Pancreas (tissue), 10 donors: ENCODE results near the gene RAMP3. TPM values are rescaled to one million over a fixed set of nuclear protein-coding genes. Genes with fewer than 3 reads are reported as not detected.
A peak's percentile ranks its signal among the peaks of the same experiment; 100 is the strongest.

ENCODE experiments used
- ATAC-seq, 4 donors: fragments of 200-7000 bp; cut with Tn5 transposase; one replicate each; pipeline versions ENCODE4 v1.8.0 to v1.9.1; 2020; ENCODE audit warnings: mild to moderate bottlenecking in 4 of 4, moderate library complexity in 4 of 4
- DNase-seq, 6 donors: peaks; one replicate each; pipeline ENCODE4 v3.0.0-alpha.2; 2020
- FAIRE-seq: peaks from 2 replicates; lab custom pipeline; 2012; peaks lifted over from hg19 to GRCh38; lab: Jason Lieb, UNC
- H3K27ac ChIP-seq, 4 donors: fragments of 200-600 bp; sonication (generic); 1 replicate in 3 of 4; 2 replicates in 1 of 4; pipeline versions ENCODE4 v1.5.0 to v1.8.0; 2020
- H3K27me3 ChIP-seq, 4 donors: fragments of 200-600 bp; one replicate each; pipeline ENCODE4 v1.8.0; 2021
- H3K36me3 ChIP-seq, 3 donors: fragments of 200-600 bp; sonication (generic) in 1 of 3; one replicate each; pipeline versions ENCODE4 v1.5.0 to v1.8.0; 2020 to 2021
- H3K4me1 ChIP-seq, 3 donors: fragments of 200-600 bp; one replicate each; pipeline ENCODE4 v1.8.0; 2021
- H3K4me3 ChIP-seq, 4 donors: fragments of 200-600 bp; sonication (generic) in 2 of 4; one replicate each; pipeline versions ENCODE4 v1.5.0 to v1.8.0; 2020 to 2021
- H3K9me3 ChIP-seq, 4 donors: fragments of 200-600 bp; one replicate each; pipeline ENCODE4 v1.8.0; 2021
- CTCF ChIP-seq, 4 donors: fragments of 200-600 bp; sonication (generic) in 3 of 4; IDR thresholded peaks; one replicate each; pipeline versions ENCODE4 v1.5.0 to v1.8.0; 2021; ENCODE audit warnings: antibody characterized with exemption in 4 of 4
- WGBS, 2 donors: extraction: QIAGEN DNeasy Blood & Tissue Kit; methylation state at CpG; one replicate each; pipeline ENCODE4 v1.1.7; 2013; 5-methylcytosine and 5-hydroxymethylcytosine counted together
- intact Hi-C, 3 donors: fragments of 100-400 bp; cut with DNase I; formaldehyde crosslinking; loops; one replicate each; pipeline versions ENCODE4 v1.11.1 to v1.14.2; 2022
- polyA plus RNA-seq, 2 donors: library from polyadenylated mRNA; stranded (reverse); fragments of 200-250 nt; gene quantifications; one replicate each; pipeline ENCODE4 v1.2.3, GENCODE V29; 2013
- total RNA-seq, 6 donors: library from RNA; stranded (reverse); fragmentation: NEBNext Ultra II Directional in 4 of 6; extraction: Animal tissue kit (Norgen Biotek cat#: 25700) in 4 of 6; gene quantifications; one replicate each; pipeline versions ENCODE4 v1.2.1 to v1.2.4, GENCODE V29; 2021 to 2023
- donor health status: healthy with polysubstance abuse.
- donor health status: DM: no; HTN: no; CAD: no; lungs with moderate emphysema.
- donor health status: DM: no; HTN: no; CAD: no.
- donor health status: control.
- donor health status: control.
- donor health status: Bipolar disorder and iron deficiency.
- donor health status: DM: yes; HTN: yes; CAD: no.
- donor health status: DM: no; HTN: no; CAD: no.
- donor health status: DM: no; HTN: no; CAD: no.
- donor health status: DM: yes; HTN: yes; CAD: no.

RAMP3 gene
- total and polyA plus RNA-seq, 8 donors, result 4.1 to 41.1 (median 7.2) TPM

GRCh38 chr7:45220846-45221618, 63.4 kb downstream of the RAMP3 start:
- intact Hi-C loops, result no loop called here
- 65 to 67% methylated on average over 11 of the region's 11 CpGs for WGBS, 2 donors
- no peak for ATAC-seq

GRCh38 chr7:45221896-45222604, 64.5 kb downstream of the RAMP3 start:
- DNase-seq (no peak), ATAC-seq (no peak), FAIRE-seq (no peak)
- no peaks in the 10 kb centered on the region for H3K4me1 ChIP-seq
- no peaks in the 10 kb centered on the region for H3K36me3 ChIP-seq
- no peak overlapping the region for H3K4me3 ChIP-seq
- no peak overlapping the region for H3K27ac ChIP-seq
- no peaks in the 10 kb centered on the region for H3K27me3 ChIP-seq
- 81 to 83% methylated on average over 7 of the region's 7 CpGs for WGBS, 2 donors
- intact Hi-C loops, result no loop called here
- H3K9me3 ChIP-seq, result no peaks in the 10 kb centered on the region
- TF ChIP-seq CTCF (IDR thresholded peaks at IDR 0.05), result no peak

More at GRCh38 chr7:45220846-45221618, 63.4 kb downstream of the RAMP3 start:
- DNase-seq (no peak), FAIRE-seq (no peak)
- no peaks in the 10 kb centered on the region for H3K4me1 ChIP-seq
- no peaks in the 10 kb centered on the region for H3K36me3 ChIP-seq
- no peaks in the 10 kb centered on the region for H3K9me3 ChIP-seq
- no peak overlapping the region for H3K27ac ChIP-seq
- no peaks in the 10 kb centered on the region for H3K27me3 ChIP-seq
- no peak for TF ChIP-seq CTCF (IDR thresholded peaks at IDR 0.05)
- no peak overlapping the region for H3K4me3 ChIP-seq

- no peak for TF ChIP-seq CTCF (IDR thresholded peaks at IDR 0.05)
- DNase-seq, result no peak
- no peaks in the 10 kb centered on the region for H3K4me1 ChIP-seq
- no peaks in the 10 kb centered on the region for H3K27me3 ChIP-seq
- no peak for FAIRE-seq
- no peak overlapping the region for H3K27ac ChIP-seq
- no peak for ATAC-seq
- H3K4me3 ChIP-seq, result no peak overlapping the region
- intact Hi-C loops, result no loop called here
- H3K36me3 ChIP-seq, result no peaks in the 10 kb centered on the region
- no peaks in the 10 kb centered on the region for H3K9me3 ChIP-seq
These were observed 65.5 kb downstream of the RAMP3 start for GRCh38 chr7:45223078-45223477.

- no peak overlapping the region for H3K27ac ChIP-seq
- no peak overlapping the region for H3K4me3 ChIP-seq
- DNase-seq, result peak in 1 of 6 donors; percentile 42
- no peak for FAIRE-seq
- H3K4me1 ChIP-seq, result no peaks in the 10 kb centered on the region
- TF ChIP-seq CTCF (IDR thresholded peaks at IDR 0.05), result no peak
- H3K36me3 ChIP-seq, result no peaks in the 10 kb centered on the region
- no peak for ATAC-seq
- WGBS, 2 donors, result 76 to 86% methylated on average over 13 of the region's 13 CpGs
- H3K9me3 ChIP-seq, result no peaks in the 10 kb centered on the region
- H3K27me3 ChIP-seq, result no peaks in the 10 kb centered on the region
- intact Hi-C loops, result no loop called here
These were observed 66.4 kb downstream of the RAMP3 start for GRCh38 chr7:45223728-45224630.
